Adipose tissue (tissue), 3 donors: ENCODE data around the gene TSHR. TPM values are rescaled to one million over a fixed set of nuclear protein-coding genes. Genes with fewer than 3 reads are reported as not detected.
"Not testable (repeated sequence)": the region's sequence is repeated elsewhere in the genome, so short reads cannot be mapped to it uniquely, and the experiment has no call there.

Experiments
- H3K27ac ChIP-seq: one replicate; pipeline ENCODE4 v1.5.1; 2013; ENCODE audit warnings: low read depth, low read length
- WGBS, 3 donors: extraction: QIAGEN DNeasy Blood & Tissue Kit; methylation state at CpG; one replicate each; pipeline ENCODE4 v1.1.7; 2013; 5-methylcytosine and 5-hydroxymethylcytosine counted together
- polyA plus RNA-seq, 3 donors: library from polyadenylated mRNA; stranded (reverse); fragments of 200-250 nt; gene quantifications; one replicate each; pipeline ENCODE4 v1.2.3, GENCODE V29; 2013
- donor health status: healthy with polysubstance abuse.
- donor health status: Bipolar disorder and iron deficiency.
- donor health status: healthy.

Gene TSHR
- polyA plus RNA-seq, 3 donors, result 0.11 to 0.25 (median 0.12) TPM

GRCh38 chr14:80946187-80946586 lies 9.2 kb upstream of the TSHR start:
- no peak overlapping the region for H3K27ac ChIP-seq
- 53 to 86% (median 81%) methylated on average over 1 of the region's 1 CpG for WGBS, 3 donors

DNA sequence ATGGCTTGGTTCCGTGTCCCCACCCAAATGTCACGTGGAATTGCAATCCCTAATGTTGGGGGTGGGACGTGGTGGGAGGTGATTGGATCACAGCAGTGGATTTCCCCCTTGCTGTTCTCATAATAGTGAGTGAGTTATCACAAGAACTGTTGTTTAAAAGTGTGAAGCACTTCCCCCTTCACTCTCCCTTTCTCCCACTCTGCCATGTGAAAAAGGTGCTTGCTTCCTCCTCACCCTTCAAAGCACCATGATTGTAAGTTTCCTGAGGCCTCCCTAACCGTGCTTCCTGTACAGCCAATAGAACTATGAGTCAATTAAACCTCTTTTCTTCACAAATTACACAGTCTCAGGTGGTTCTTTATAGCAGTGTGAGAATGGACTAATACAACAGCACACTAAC lies 8.6 kb upstream of the TSHR start:
- 45 to 74% (median 65%) methylated on average over 4 of the region's 4 CpGs for WGBS, 3 donors
- H3K27ac ChIP-seq, result no peak overlapping the region

- 0 to 30% (median 0%) methylated on average over 1 of the region's 1 CpG for WGBS, 3 donors
- no peak overlapping the region for H3K27ac ChIP-seq
These were observed 7.1 kb upstream of the TSHR start for GRCh38 chr14:80948291-80948690.

DNA sequence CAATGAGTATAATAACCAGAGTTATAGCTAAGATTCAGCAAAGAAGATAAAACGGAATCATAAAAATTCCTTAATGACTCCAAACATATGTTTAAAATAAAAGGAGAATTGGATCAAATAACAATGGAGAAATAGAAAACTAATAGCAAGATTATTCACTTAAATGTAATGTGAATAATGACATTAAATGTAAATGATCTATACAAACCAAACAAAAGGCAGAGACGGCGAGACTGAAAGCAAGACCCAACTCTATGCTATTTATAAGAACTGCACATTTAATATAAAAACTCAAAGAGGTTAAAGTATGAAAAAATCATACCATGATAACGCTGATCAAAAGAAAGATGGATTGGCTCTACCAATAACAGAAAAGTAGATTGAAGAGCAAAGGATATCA lies 3.9 kb upstream of the TSHR start:
- no peak overlapping the region for H3K27ac ChIP-seq
- 82 to 92% (median 89%) methylated on average over 4 of the region's 4 CpGs for WGBS, 3 donors

GRCh38 chr14:80953211-80953610 lies 2.2 kb upstream of the TSHR start:
- 83 to 87% (median 86%) methylated on average over 18 of the region's 18 CpGs for WGBS, 3 donors
- H3K27ac ChIP-seq, result not testable (repeated sequence)

- no peak overlapping the region for H3K27ac ChIP-seq
- 1% methylated on average over 29 of the region's 29 CpGs for WGBS, 3 donors
These were observed 628 bp upstream of the TSHR start for GRCh38 chr14:80954687-80955299.

DNA sequence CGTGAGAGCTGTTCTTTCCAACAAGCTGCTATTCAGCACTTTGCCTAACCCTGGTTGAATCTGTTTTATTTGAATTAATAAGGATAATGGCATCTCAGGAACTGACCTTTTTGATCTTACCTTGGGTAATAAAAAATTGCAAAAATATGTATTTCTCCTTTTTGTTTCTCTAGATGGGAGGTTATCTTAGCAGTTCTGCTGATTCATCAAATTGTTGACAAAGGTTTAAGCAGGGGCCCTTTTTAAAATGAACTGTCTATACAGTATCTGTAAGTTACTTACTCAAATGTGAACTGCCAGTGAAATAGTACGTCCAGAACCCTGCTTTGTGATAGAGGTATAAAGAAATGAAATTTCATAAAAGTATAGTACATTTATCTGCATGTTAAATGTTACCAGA lies 681 bp downstream of the TSHR start:
- 48 to 69% (median 62%) methylated on average over 2 of the region's 2 CpGs for WGBS, 3 donors
- H3K27ac ChIP-seq, result no peak overlapping the region

- WGBS, 3 donors, result 71 to 79% (median 75%) methylated on average over 1 of the region's 1 CpG
- H3K27ac ChIP-seq, result no peak overlapping the region
These were observed 1.5 kb downstream of the TSHR start for GRCh38 chr14:80956922-80957321.

DNA sequence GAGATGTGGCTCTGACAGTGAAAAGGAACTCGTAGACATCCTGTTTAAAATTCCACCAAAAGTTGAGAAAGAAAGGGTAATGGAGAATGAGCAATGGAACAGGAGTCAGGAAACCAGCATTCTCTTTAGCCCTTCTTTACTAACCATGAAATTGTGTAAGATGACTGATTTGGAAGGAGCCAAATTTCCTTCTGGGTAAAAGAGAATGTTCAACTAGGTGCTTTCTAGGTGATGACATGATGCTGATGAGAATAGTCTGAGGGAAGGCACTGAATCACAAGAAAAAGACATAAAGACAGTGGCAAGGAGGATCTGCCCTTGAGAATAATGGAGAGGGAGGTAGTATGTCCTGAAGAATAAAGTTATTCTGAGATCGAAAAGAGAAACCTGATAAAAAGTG lies 2.2 kb downstream of the TSHR start:
- 73 to 81% (median 74%) methylated on average over 2 of the region's 2 CpGs for WGBS, 3 donors

GRCh38 chr14:80958226-80958625 lies 2.8 kb downstream of the TSHR start:
- H3K27ac ChIP-seq, result no peak overlapping the region
- WGBS, 3 donors, result 61 to 85% (median 84%) methylated on average over 2 of the region's 2 CpGs

More for the DNA sequence above, 2.2 kb downstream of the TSHR start:
- no peak overlapping the region for H3K27ac ChIP-seq

DNA sequence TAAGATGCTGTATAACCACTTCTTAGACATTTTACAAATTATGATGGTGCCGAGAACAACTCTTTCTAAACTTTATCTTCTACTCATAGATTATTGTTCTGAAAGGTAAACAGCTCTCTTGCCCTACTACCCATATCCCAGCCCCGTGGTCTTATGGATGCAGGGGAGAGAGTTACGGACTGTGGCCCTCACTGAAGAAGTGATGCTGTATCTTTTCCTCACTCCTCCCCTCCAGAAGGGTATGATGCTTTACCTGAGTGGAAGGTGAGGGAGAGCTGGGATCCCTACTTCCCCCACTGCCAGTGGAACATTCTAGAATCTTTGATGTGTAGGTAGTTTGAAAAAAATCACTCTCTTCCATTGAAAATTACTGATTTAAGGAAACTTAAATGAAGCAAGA lies 3.5 kb downstream of the TSHR start:
- H3K27ac ChIP-seq, result no peak overlapping the region
- 57 to 73% (median 61%) methylated on average over 3 of the region's 3 CpGs for WGBS, 3 donors

GRCh38 chr14:80959496-80959895 lies 4.1 kb downstream of the TSHR start:
- no peak overlapping the region for H3K27ac ChIP-seq
- 48 to 64% (median 53%) methylated on average over 4 of the region's 4 CpGs for WGBS, 3 donors

GRCh38 chr14:80965037-80965436 lies 9.6 kb downstream of the TSHR start:
- 59 to 75% (median 68%) methylated on average over 5 of the region's 5 CpGs for WGBS, 3 donors

GRCh38 chr14:80973931-80974641 lies 18.7 kb downstream of the TSHR start:
- no peak overlapping the region for H3K27ac ChIP-seq
- 31 to 58% (median 52%) methylated on average over 5 of the region's 5 CpGs for WGBS, 3 donors

More at GRCh38 chr14:80965037-80965436, 9.6 kb downstream of the TSHR start:
- no peak overlapping the region for H3K27ac ChIP-seq

GRCh38 chr14:80974679-80975078 lies 19.3 kb downstream of the TSHR start:
- H3K27ac ChIP-seq, result no peak overlapping the region
- 58 to 79% (median 60%) methylated on average over 2 of the region's 2 CpGs for WGBS, 3 donors

DNA sequence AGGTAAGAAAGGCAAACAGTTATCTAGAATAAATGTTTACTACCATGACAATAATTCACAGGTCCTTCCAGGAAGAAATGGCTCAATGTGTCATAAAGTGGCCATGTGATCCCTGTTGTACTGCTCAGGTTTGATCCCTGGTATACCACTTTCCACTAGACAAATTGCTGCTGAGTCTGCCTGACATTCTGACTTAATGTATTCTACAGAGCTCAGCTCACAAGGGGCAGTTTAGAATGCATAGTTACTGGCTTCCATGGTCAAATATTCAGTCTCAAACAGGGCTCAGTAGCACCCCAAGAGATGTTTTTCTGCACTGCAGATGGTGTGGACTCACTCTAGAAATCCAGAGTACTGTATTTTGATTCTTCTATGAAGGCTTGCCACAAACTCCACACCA lies 21.8 kb downstream of the TSHR start:
- no peak overlapping the region for H3K27ac ChIP-seq

DNA sequence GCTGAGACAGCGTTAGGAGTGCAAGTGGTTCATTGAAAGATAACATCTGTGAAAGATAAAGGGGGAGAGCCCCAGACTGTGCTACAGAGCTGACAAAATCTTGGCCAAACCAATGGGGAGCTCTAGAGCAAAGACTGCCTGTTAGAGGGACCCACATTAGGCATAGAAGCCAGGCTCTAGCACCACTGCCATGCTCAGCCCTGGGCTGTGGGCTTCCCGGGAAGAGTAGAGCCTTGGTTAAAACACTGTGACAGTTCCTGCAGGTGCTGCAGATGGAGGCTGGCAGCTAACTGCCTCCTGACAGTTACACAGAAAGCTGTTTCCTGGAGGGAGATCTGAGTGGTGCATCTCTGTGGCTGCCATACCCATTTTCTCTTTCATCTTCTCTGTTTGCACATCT lies 23.0 kb downstream of the TSHR start:
- WGBS, 3 donors, result 60 to 69% (median 67%) methylated on average over 2 of the region's 2 CpGs
- H3K27ac ChIP-seq, result no peak overlapping the region

- WGBS, 3 donors, result 67 to 83% (median 75%) methylated on average over 2 of the region's 2 CpGs
- H3K27ac ChIP-seq, result no peak overlapping the region
These were observed 24.5 kb downstream of the TSHR start for GRCh38 chr14:80979951-80980350.

- WGBS, 3 donors, result 74 to 84% (median 80%) methylated on average over 3 of the region's 3 CpGs
- H3K27ac ChIP-seq, result no peak overlapping the region
These were observed 25.7 kb downstream of the TSHR start for GRCh38 chr14:80981156-80981555.

DNA sequence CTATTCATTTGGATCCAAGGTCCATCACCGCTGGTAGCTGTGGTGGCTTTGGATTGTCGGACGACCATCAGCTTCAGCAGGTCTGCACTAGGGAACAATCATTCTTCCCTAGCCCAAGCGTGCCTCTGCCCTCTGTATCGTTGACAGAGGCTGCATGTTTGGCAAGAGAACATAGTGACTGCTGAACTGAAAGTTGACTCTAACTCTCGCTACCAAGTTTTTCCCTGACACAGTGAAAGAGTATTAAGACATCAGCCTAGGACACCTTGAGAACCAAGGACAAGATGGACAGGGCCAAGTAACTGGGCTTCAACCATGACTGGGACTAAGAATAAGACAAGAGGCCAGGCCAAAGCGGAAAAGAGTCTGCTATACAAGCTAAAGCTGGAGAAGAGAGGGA lies 26.3 kb downstream of the TSHR start:
- 87 to 94% (median 90%) methylated on average over 7 of the region's 7 CpGs for WGBS, 3 donors

More for the DNA sequence above, 26.3 kb downstream of the TSHR start:
- H3K27ac ChIP-seq, result no peak overlapping the region
